ENCODE results near the gene MAP4K3.
"Not testable (repeated sequence)": the region's sequence is repeated elsewhere in the genome, so short reads cannot be mapped to it uniquely, and the experiment has no call there.

The MAP4K3 gene

GRCh38 chr2:39290433-39290832 lies 146.7 kb downstream of the MAP4K3 start:
- no peak for DNase-seq

- no peak for DNase-seq
Observed at GRCh38 chr2:39289609-39290008, 147.5 kb downstream of the MAP4K3 start.

- DNase-seq, result no peak
Observed at GRCh38 chr2:39283561-39283960, 153.5 kb downstream of the MAP4K3 start.

- no peak for DNase-seq
Observed at GRCh38 chr2:39281391-39281790, 155.7 kb downstream of the MAP4K3 start.

GRCh38 chr2:39275016-39275415 lies 162.1 kb downstream of the MAP4K3 start:
- no peak for DNase-seq

GRCh38 chr2:39269941-39270340 lies 167.1 kb downstream of the MAP4K3 start:
- DNase-seq, result no peak

GRCh38 chr2:39266916-39267434 lies 170.1 kb downstream of the MAP4K3 start:
- no peak for DNase-seq

- DNase-seq, result no peak
Observed at GRCh38 chr2:39266139-39266805, 170.8 kb downstream of the MAP4K3 start.

- DNase-seq, result no peak
Observed at GRCh38 chr2:39265315-39265714, 171.8 kb downstream of the MAP4K3 start.

GRCh38 chr2:39264733-39265132 lies 172.4 kb downstream of the MAP4K3 start:
- no peak for DNase-seq

GRCh38 chr2:39260087-39260486 lies 177.0 kb downstream of the MAP4K3 start:
- DNase-seq, result no peak

- DNase-seq, result no peak
Observed at GRCh38 chr2:39256040-39256439, 181.0 kb downstream of the MAP4K3 start.

- no peak for DNase-seq
Observed at GRCh38 chr2:39252888-39253518, 184.1 kb downstream of the MAP4K3 start.

- no peak for DNase-seq
Observed at GRCh38 chr2:39247512-39248043, 189.5 kb downstream of the MAP4K3 start.

GRCh38 chr2:39246382-39246980 lies 190.6 kb downstream of the MAP4K3 start:
- no peak for DNase-seq

GRCh38 chr2:39244963-39245625 lies 192.0 kb downstream of the MAP4K3 start:
- not testable (repeated sequence) for DNase-seq

- not testable (repeated sequence) for DNase-seq
Observed at GRCh38 chr2:39244241-39244862, 192.7 kb downstream of the MAP4K3 start.

- DNase-seq, result no peak
Observed at GRCh38 chr2:39243469-39244123, 193.5 kb downstream of the MAP4K3 start, which contains the start of gene CDKL4. Gene CDKL4 (minus strand): TSS chr2:39243970.

GRCh38 chr2:39241588-39241987 lies 195.5 kb downstream of the MAP4K3 start:
- no peak for DNase-seq

- no peak for DNase-seq
Observed at GRCh38 chr2:39240758-39241157, 196.3 kb downstream of the MAP4K3 start.

- no peak for DNase-seq
Observed at GRCh38 chr2:39234754-39235153, 202.3 kb downstream of the MAP4K3 start.

- no peak for DNase-seq
Observed at GRCh38 chr2:39232141-39232540, 204.9 kb downstream of the MAP4K3 start.
